ENCODE results near the gene SIGLEC11.

The SIGLEC11 gene

DNA sequence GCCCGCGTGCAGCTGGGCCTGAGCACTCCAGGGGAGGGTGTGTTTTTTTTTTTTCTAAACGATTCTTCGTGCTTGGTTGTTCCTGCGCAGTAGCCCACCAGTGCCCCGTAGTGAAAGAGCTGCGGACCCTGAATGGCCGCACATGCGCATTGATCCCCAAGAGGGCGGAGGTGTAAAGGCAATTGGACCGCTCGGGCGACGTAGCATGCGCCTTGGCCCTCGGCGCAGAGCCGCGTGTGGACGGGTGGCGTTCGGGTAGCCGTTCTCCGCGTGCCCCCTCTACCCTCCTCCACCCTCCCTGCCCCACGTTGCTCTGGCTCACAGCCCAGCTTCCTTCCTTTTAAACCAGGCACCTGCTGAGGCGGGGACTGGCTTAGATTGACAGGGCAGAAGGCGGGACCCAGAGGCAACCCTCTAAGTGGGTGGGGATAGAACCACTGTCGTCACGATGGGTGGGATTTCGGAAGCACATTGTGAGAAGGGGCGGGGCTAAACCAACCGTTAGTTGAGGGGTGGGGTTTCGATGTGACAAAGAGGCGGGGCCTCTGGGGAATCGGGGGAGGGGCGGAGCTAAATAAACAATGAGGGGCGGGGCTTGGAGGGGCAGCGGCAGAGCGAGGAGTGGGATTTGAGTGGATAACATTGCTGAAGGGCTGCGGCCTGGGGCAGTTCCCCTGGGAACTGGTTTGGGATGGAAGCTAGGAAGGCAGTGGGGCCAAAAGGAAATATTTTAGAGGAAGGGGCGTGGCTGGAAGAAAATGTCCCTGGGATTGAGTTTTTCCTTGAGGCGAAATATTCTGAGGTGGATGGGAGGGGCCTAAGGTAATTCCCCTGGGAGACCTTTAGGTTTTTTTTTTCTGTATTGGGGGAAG lies 31.1 kb downstream of the SIGLEC11 start (continued):
- TF ChIP-seq, protein P1, sequence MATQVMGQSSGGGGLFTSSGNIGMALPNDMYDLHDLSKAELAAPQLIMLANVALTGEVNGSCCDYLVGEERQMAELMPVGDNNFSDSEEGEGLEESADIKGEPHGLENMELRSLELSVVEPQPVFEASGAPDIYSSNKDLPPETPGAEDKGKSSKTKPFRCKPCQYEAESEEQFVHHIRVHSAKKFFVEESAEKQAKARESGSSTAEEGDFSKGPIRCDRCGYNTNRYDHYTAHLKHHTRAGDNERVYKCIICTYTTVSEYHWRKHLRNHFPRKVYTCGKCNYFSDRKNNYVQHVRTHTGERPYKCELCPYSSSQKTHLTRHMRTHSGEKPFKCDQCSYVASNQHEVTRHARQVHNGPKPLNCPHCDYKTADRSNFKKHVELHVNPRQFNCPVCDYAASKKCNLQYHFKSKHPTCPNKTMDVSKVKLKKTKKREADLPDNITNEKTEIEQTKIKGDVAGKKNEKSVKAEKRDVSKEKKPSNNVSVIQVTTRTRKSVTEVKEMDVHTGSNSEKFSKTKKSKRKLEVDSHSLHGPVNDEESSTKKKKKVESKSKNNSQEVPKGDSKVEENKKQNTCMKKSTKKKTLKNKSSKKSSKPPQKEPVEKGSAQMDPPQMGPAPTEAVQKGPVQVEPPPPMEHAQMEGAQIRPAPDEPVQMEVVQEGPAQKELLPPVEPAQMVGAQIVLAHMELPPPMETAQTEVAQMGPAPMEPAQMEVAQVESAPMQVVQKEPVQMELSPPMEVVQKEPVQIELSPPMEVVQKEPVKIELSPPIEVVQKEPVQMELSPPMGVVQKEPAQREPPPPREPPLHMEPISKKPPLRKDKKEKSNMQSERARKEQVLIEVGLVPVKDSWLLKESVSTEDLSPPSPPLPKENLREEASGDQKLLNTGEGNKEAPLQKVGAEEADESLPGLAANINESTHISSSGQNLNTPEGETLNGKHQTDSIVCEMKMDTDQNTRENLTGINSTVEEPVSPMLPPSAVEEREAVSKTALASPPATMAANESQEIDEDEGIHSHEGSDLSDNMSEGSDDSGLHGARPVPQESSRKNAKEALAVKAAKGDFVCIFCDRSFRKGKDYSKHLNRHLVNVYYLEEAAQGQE (tag by site-specific recombination; IDR thresholded peaks at IDR 0.05), result no peak
- no peak for TF ChIP-seq ZSCAN4 (tag by site-specific recombination; IDR thresholded peaks at IDR 0.05)
- TF ChIP-seq, protein P2, sequence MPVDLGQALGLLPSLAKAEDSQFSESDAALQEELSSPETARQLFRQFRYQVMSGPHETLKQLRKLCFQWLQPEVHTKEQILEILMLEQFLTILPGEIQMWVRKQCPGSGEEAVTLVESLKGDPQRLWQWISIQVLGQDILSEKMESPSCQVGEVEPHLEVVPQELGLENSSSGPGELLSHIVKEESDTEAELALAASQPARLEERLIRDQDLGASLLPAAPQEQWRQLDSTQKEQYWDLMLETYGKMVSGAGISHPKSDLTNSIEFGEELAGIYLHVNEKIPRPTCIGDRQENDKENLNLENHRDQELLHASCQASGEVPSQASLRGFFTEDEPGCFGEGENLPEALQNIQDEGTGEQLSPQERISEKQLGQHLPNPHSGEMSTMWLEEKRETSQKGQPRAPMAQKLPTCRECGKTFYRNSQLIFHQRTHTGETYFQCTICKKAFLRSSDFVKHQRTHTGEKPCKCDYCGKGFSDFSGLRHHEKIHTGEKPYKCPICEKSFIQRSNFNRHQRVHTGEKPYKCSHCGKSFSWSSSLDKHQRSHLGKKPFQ (tag by site-specific recombination; IDR thresholded peaks at IDR 0.05), result 0 out of 2 replicates have a peak, but pooled peaks have one; percentile 8

DNA sequence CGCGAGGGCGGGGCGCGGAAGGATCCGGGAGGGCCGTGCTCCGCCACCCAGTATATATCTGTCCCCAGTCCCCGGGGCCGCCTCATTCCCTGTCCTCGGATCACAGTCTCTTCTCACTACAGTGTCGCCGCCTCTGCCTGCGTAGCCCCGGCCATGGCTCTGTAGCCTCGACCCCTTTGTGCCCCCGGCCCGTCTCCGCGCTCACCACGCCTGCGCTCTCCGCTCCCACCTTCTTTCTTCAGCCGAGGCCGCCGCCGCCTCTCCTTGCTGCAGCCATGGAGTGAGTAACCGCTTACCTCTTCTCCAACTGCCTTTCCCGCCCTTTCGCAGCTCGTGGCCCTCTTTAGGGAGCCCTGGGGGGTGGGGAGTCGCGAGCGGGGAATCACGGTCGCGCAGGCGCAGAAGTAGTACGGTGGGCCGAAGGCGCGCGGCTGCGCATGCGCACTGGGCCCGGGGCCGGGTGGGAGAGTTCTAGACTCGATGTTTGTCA lies 31.8 kb downstream of the SIGLEC11 start, which contains the start of the genes ATF5 and NUP62:
ATF5 (plus strand) TSS at position 85 of the 490 bp plus-strand sequence. CDS start 1,646 bp downstream, outside the sequence.
NUP62 (minus strand) TSS at position 384 of the 490 bp plus-strand sequence. CDS start 19,697 bp downstream, outside the sequence.
- CTCF ChIA-PET, result interaction anchor here (0.6 to 3.6 kb wide), 8 partner anchors 9 to 177 kb away, joined by 3 to 29 read pairs (median 4); no protein-coding TSS in a partner anchor
- Histone ChIP-seq H3K4me3 (ENCODE audit: low read depth, low read length) (peak within 1 kb of the TSS; percentile 85), H3K27ac (ENCODE audit: extremely low read depth, low read depth, low read length) (peak within 1 kb of the TSS; percentile 99), H3K36me3 (ENCODE audit: control insufficient read depth in 2 of 2, insufficient read depth in 1 of 2, low read length in 2 of 2) (peaks cover 35 to 46% of the 10 kb centered on the region in 2 experiments), H3K4me1 (ENCODE audit: control insufficient read depth, insufficient read depth, low read length) (peaks cover 9% of the 10 kb centered on the region), H3K9me3 (ENCODE audit: control insufficient read depth, insufficient read depth, low read depth, low read length) (no peaks in the 10 kb centered on the region)
- POLR2A ChIA-PET, result interaction anchor here (0.5 to 3.2 kb wide), 38 partner anchors 8 to 729 kb away, joined by 3 to 41 read pairs (median 6); partner anchors contain the start of genes AKT1S1, ALDH16A1, AP2A1 and FUZ
- TF ChIP-seq ZNF654 (tag by site-specific recombination; IDR thresholded peaks at IDR 0.05; ENCODE audit: low read depth) (no peak), HOXA7 (CRISPR knock-in tag; IDR thresholded peaks at IDR 0.05; ENCODE audit: borderline replicate concordance) (no peak), KLF7 (tag by site-specific recombination; IDR thresholded peaks at IDR 0.05; ENCODE audit: borderline replicate concordance) (peak; percentile 92; the same call in 1 of the 2 replicates), ZSCAN4 (tag by site-specific recombination; IDR thresholded peaks at IDR 0.05) (no peak), ZNF248 (tag by site-specific recombination; IDR thresholded peaks at IDR 0.05) (no peak), ZNF302 (tag by site-specific recombination; IDR thresholded peaks at IDR 0.05; ENCODE audit: low read depth) (peak; percentile 16; the same call in 1 of the 2 replicates), GLI4 (tag by site-specific recombination; IDR thresholded peaks at IDR 0.05) (peak; percentile 94), KLF8 (tag by site-specific recombination; IDR thresholded peaks at IDR 0.05) (no peak; the same call in 1 of the 2 replicates), KLF17 (tag by site-specific recombination; IDR thresholded peaks at IDR 0.05) (peak; percentile 71), SCRT1 (tag by site-specific recombination; IDR thresholded peaks at IDR 0.05; ENCODE audit: borderline replicate concordance) (0 out of 2 replicates have a peak, but pooled peaks have one; percentile 8), SP3 (tag by site-specific recombination; IDR thresholded peaks at IDR 0.05) (peak; percentile 82), ZNF366 (tag by site-specific recombination; conservative IDR thresholded peaks at IDR 0.05) (0 out of 2 replicates have a peak, but pooled peaks have one; percentile 3), ZNF501 (tag by site-specific recombination; IDR thresholded peaks at IDR 0.05) (peak; percentile 88; the same call in 1 of the 2 replicates), EGR2 (tag by site-specific recombination; IDR thresholded peaks at IDR 0.05; ENCODE audit: low read depth) (0 out of 2 replicates have a peak, but pooled peaks have one; percentile 4), ZNF335 (tag by site-specific recombination; conservative IDR thresholded peaks at IDR 0.05) (no peak; the same call in 1 of the 2 replicates)
- TF ChIP-seq, protein P3, sequence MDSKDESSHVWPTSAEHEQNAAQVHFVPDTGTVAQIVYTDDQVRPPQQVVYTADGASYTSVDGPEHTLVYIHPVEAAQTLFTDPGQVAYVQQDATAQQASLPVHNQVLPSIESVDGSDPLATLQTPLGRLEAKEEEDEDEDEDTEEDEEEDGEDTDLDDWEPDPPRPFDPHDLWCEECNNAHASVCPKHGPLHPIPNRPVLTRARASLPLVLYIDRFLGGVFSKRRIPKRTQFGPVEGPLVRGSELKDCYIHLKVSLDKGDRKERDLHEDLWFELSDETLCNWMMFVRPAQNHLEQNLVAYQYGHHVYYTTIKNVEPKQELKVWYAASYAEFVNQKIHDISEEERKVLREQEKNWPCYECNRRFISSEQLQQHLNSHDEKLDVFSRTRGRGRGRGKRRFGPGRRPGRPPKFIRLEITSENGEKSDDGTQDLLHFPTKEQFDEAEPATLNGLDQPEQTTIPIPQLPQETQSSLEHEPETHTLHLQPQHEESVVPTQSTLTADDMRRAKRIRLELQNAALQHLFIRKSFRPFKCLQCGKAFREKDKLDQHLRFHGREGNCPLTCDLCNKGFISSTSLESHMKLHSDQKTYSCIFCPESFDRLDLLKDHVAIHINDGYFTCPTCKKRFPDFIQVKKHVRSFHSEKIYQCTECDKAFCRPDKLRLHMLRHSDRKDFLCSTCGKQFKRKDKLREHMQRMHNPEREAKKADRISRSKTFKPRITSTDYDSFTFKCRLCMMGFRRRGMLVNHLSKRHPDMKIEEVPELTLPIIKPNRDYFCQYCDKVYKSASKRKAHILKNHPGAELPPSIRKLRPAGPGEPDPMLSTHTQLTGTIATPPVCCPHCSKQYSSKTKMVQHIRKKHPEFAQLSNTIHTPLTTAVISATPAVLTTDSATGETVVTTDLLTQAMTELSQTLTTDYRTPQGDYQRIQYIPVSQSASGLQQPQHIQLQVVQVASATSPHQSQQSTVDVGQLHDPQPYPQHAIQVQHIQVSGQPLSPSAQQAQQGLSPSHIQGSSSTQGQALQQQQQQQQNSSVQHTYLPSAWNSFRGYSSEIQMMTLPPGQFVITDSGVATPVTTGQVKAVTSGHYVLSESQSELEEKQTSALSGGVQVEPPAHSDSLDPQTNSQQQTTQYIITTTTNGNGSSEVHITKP (tag by site-specific recombination; IDR thresholded peaks at IDR 0.05), result peak; percentile 7; the same call in 1 of the 2 replicates

Measured in HEK293 (cell line).